ENCODE measurements around the gene HYAL3.
"Not testable (repeated sequence)": the region's sequence is repeated elsewhere in the genome, so short reads cannot be mapped to it uniquely, and the experiment has no call there.

The HYAL3 gene

DNA sequence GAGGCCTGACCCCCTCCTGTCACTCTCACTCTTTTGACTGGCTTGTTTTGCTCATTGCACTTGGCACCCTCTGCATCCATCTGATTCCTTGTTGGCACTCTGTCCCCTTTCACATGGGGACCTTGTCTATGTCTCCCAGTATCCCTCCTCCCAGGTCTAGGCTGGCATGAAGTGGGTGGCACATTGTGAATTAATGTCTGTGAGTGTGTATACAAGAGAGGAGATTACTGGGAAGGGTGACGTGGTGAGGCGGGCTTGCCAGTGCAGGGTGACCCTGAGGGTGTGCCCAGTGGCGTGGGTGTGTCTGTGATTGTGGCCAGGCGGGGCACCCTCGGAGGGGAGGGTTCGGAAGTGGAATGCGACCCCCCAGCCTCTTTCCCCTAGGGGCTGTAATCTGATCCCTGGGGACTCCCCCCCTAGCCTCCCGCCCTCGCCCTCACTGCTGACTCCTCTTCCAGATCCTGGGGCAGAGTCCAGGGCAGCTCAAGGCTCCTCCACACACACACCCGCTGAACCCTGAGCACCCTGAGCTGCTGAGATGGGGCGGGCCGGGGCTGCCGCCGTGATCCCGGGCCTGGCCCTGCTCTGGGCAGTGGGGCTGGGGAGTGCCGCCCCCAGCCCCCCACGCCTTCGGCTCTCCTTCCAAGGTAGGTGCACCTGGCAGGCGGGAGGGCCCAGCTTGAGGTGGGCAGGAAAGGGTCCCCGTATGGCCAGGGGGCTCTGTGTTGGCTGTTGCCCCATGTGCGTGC is 30.3 kb downstream of the HYAL3 start, which contains the start of gene SEMA3B:
Gene SEMA3B, plus strand, starts transcription at position 445 of the 749 bp plus-strand sequence. Its CDS starts 94 bp downstream, at position 539.
- no peak for DNase-seq

DNA sequence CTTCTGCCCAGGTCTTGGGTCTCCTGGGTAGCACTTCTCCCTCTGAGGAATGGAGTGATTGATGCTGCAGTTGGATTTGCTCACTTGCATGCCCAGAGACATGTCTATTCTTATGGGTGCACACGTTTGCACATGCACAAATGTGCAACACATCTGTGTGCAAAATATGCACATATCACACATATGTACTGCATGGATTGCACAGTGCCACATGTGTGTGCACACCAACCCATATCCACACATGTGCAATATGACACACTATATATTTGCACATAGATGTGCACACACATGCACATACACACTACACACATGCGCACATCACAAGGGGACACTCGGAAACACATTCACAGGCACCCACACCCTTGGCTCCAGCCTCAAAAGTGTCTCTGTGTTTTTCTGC is 30.9 kb downstream of the HYAL3 start:
- DNase-seq: no peak

DNA sequence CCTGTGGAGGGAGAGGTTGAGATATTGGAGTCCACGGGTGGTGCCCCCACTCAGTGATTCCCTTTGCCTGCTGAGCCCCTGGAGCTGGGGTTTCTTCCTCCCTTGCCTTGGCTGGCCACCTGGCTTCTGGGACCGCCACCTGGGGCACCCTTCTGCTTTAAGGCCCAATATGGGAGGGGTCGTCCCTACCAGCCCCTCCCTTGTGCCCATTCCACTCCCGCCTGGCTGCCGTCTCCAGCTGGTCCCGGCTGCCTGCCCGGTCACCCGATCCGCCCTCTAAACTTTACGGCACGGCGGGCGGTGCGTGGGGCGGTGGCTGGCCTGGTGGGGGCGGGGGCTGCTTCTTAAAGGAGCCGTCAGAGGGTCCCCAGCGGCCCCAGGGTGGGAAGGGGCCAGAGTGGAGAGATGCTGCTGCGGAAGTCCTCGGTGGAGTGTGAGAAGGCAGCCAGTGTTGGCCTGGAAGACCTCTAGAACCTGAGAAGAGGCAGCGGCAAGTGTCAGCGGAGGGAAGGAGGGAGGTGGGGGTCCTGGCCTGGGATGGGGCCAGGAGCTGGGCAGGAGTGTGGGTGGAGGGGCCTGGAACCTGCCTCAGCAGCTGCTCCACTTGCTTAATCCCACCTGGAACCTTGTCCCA is 31.8 kb downstream of the HYAL3 start:
- no peak for DNase-seq

DNA sequence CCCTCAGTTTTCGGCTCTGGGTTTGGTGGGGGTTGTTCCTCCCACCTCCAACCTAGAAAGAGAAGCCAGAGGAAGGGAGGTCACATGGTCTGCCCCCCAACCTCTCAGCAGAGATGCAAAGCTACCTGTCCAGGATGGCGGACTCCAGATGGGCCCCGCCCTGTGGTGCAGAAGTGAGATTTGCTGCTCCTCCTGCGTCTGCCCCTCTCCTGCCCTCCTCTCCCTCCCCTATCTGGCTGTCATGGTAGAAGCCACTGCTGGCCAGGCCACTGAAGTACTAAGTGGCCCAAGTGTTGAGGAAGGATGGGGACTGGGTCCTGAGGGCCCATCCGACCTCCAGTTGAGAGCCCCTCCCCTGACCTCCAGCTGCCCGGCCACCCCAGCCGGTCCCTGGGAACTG is 32.4 kb downstream of the HYAL3 start:
- no peak for DNase-seq

DNA sequence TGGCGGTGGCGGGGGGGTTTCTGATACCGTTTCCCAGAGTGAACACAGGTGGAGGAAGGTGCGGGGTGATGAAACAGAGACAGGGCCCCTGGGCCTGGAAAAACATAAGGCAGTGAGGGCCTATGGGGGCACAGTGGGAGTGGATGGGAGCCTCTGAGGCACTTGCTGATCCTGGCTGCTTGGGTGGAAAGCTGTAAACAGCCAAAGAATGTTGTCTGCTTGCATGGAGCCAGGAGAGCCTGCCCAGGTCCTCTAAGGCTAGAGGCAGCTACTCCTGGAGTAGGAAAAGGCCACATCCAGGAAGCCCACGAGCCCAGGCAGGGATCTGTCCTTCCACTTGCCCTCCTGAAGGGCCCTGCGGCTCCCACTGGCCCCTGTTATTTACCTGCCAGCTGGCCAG is 33.2 kb downstream of the HYAL3 start:
- DNase-seq: no peak

DNA sequence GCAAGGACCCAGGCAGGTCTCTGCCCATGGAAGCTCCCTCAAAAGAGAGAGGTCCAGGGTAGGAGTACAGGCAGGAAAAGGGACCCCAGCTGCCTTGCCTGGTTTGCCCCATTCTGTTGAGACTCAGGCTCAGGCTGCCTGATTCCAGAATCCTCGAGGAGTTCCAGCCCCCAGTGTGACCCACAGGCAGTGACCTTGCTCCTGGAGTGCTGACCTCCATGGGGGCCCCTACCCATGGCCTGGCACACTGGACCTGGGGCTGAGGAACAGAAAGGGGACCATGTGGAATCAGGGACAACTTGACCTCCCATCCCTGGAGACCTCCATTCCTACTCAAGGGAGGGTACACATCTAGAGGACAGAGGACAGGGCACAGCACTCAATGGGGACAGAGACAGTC is 33.6 kb downstream of the HYAL3 start:
- no peak for DNase-seq

DNA sequence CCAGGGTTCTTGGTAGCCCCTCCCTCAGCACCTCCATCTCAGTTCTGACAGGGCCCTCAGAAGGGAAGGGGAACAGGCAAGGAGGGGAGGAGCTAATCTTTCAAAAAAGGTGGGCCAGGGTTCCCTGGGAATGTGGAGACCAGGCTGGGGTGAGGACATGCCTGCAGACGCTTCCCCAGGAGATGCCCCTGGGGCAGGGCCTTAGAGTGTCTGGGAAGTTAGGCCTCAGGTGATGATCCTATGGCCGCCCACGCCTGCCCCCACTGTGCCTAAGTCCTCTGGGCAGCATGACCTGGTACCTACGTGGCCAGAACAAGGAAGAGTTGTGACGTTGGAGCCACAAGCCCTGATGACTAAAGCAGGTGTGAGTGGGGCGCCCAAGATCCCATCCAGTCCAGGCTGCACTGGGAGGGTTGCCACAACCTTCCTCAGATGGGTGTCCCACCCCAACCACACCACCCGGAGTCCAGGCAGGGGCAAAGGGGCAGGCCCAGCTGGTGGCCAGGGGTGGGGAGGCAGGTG is 34.2 kb downstream of the HYAL3 start:
- no peak for DNase-seq

DNA sequence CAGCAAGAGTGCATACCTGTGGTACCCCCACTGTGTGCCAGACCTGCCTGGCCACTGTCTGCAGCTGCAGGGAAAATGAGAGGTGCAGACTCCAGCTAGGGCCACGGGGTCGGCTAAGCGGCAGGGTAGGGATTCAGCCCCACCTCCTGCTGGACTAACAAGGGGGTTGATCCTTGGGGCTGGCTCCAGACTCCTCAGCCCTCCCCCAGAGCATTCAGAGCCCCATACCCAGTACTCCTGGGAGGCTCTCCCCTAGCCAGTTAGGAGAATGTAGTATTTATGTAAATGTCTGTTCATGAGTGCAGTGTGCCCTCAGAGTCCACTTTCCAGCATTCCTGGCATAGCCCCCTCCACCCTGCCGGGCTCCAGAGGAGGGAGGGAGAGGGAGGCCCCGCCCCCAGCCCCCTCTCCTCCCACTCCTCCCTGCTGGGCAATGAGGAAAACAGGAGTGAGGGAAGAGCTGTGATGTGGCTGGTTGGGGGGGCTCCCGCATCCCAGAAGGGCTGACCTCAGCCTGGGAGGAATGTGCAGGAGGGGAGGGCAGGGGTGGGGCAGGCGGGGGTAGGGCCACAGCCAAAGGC is 34.7 kb downstream of the HYAL3 start:
- no peak for DNase-seq

DNA sequence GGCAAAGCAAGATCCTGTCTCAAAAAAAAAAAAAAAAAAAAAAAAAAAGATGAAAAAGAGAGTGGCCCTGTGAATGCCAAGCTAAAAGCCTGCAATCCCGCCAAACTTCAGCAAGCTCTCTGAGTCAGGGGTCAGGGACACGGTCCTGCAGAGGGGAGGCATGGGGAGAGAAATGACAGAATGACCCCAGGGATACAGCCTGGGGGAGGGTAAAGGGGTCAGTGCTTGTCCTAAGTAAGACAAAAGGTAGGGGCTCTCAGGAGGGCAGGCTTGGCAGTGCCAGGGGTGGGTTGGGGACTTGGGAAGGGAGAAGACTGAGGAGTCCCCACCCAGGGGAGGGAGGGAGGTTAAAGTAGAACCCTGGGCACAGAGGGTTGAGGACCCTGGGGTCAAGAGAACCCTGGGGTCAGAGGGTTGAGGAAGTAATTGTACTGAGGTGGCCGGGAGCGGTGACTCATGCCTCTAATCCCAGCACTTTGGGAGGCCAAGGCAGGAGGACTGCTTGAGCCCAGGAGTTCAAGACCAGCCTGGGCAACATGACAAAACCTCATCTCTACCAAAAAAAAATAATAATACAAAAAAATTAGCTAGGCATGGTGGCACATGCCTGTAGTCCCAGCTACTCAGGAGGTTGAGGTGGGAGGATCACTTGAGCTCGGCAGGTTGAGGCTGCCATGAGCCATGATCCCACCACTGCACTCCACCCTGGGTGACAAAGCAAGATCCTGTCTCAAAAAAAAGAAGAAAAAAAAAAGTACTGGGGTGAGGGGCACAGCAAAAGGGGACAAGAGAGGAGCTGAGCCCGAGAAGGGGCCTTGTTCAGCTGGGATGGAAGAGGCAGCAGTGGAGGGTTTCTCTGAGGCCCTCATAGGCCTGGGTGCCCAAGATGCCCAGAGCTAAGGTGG is 35.5 kb downstream of the HYAL3 start:
- no peak for DNase-seq

DNA sequence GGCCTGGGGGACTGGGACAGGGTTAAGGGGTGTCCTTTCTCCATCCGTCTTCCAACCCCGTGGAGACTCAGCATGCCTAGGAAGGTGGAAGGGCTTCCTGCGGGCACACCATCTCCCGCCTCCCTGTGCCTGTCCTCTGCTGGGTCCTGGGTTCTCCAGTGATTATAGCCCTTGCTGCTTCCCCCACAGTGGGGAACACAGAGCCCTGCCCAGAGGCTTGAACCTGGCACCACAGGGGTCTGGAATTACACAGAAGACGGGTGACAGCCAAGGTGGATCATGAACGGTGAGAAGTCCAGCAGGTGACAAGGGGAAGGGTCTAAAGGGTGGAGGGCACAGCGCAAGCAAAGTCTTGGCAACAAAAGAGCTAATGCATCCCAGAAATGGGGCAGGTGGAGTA is 36.4 kb downstream of the HYAL3 start:
- DNase-seq: no peak

DNA sequence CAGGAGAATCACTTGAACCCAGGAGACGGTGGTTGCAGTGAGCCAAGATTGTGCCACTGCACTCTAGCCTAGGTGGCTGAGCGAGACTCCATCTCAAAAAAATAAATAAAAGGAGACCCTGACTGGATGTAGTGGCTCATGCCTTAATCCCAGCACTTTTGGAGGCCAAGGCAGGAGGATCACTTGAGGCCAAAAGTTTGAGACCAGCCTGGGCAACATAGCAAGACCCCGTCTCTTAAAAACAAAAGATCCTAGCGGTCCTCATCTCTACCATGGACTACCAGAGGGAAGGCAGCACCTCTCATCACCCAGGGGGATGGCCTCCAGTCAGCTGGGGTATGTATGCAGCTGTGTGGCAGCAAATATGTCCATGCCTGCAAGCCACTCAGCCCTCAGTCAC is 37.0 kb downstream of the HYAL3 start:
- DNase-seq: not testable (repeated sequence)

DNA sequence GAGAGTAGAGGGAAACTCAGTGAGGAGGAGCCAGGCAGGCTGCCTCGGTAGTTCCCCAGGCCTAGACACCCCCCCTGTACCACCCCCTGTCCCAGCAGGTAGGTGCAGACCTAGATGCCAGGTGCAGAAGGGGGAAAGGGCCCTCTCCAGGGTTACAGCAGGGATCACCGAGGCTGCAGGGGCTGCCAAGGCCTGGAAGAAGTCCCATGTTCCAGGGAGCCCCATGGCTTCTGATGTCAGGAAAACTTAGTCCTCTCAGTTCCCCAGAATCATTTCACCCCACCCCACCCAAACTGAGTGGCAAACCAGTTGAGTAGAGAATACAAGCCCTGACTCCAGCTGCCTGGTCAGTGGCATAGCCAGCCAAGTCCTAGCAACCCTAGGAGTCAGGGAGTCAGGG is 37.7 kb downstream of the HYAL3 start:
- no peak for DNase-seq

DNA sequence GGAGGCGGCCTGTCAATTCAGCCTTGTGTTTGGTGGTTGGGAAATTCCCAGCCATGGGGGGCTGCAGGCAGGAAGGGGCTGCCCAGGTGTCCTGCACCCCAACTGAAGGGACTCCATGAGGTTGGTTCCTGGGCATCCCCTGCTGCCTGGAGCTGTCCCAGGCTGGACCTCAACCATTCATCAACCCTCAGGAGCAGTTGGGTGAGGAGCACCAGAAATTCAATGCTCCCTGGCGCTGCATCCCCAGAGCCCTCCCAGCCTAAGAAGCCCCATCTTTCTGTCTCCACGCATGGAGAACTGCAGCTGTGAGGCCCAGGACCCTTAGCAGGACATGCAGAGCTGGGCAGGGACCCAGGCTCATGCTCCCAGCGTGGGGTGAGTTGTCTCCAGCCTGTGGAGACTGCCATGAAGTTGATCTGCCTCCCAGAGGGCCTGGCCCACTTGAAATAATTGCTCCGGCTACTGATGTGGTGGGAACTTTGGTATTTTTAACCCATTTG is 38.2 kb downstream of the HYAL3 start:
- no peak for DNase-seq

DNA sequence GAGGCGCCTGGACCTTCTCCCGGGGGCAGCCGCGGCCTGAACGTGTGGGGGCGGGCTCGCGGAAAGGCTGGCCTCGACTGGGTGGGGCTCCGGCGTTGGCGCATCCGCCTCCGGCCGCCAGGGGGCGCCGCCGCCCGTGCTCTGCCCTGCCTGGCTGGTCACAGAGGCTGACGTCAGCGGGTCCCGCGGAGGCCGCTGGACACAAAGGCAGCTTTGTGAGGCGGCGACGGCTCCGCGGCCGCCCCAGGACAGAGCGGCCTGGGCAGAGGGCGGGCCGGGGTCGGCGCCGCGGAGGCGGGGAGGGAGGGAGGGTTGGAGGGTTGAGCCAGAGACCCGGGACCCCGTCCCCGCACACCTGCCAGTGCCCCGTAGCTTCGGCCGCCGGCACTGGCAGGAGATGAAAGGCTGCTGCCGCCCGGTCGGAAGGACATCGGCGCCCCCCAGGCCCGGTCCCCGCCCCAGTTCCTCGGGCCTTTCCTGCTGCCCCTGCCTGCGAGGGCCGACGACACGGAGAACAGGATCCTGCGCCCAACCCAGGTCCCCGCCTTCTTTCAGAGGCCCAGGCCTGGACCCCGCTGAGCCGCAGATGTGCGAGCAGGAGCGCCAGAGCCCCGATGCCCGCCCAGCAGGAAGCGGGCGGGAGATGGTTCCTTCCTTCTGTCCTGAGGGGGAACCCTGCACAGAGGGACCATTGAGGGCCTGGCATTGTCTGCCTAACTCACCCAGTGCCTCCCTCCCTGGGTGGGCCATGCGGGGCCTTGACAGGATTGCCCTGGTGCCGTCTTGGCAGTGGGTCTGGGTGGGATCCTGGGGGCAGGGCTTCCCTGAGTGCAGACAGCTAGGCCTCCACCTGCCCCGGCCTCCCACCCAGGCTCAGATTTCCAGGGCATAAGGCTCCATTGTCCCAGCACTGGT is 38.9 kb downstream of the HYAL3 start:
- DNase-seq: no peak

DNA sequence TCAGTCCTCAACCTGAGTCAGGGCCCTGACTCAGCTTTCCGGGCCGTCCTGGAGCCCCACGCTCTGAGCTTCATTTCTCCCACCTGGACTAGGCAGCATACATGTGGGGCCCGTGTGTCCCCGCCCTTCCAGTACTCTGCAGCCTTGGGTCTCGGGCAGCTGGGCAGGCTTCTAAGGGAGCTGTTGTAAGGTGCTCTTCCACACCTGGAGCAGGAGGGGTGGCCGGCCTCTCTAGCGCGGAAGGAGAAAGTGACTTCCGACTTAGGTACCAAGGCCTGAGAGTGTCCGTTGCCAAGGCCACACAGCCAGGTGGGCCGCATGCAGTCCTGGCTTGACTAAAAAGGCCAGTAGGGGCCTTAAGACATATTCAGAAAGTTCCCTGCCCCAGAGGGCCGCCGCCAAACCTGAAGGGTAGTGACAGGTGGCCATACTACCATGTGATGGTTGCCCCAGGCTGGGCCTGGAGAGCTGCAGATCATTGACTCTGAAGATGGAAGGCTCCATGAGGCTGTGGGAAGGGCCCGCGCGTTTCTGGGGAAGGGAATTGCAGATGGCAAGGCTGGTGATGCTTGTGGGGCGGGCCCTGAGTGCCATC is 39.7 kb downstream of the HYAL3 start:
- DNase-seq: no peak

DNA sequence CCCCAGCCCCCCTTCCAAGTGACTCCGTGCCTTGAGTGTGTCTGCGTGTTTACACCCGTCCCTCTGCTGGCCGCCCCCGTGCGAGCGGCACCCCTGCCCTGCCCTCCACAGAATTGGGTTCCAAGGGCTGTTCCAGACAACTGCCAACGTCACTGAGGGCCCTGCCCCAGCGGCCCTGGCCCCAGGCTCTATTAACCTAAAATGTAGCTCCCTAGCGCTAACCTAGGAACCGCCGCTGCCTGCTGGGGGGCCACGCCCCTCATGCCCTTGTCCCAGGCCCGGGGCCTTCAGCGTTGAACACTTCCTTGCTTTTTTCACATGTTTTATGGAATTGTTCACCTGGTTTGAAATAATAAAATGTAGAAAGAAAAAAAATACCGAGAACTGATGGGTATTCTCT is 40.2 kb downstream of the HYAL3 start:
- no peak for DNase-seq

DNA sequence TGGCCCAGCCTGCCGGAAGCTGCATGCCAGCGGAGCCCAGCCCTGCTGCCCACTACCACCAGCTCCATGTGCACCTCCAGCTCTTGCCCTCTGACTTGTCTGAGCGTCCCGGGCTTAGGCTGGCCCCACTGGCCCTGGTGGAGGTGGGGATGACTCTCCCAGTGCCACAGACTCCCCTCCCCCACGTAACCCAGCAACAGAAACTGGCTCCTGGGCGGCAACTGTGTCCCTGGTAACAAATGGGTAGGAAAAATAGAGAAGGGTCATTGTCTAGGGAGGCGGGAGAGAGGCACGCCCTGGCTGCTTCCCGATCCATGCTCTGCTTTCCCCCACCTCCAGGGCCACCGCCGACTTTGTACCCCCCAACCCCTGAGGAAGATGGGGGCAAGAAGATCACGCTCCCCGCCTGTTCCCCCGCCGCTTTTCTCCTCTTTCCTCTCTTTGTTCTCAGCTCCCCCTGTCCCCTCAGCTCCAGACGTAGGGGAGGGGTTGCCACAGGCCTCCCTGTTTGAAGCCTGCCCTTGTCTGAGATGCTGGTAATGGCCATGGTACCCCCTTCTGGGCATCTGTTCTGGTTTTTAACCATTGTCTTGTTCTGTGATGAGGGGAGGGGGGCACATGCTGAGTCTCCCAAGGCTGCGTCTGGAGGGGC is 41.0 kb downstream of the HYAL3 start:
- DNase-seq: no peak

DNA sequence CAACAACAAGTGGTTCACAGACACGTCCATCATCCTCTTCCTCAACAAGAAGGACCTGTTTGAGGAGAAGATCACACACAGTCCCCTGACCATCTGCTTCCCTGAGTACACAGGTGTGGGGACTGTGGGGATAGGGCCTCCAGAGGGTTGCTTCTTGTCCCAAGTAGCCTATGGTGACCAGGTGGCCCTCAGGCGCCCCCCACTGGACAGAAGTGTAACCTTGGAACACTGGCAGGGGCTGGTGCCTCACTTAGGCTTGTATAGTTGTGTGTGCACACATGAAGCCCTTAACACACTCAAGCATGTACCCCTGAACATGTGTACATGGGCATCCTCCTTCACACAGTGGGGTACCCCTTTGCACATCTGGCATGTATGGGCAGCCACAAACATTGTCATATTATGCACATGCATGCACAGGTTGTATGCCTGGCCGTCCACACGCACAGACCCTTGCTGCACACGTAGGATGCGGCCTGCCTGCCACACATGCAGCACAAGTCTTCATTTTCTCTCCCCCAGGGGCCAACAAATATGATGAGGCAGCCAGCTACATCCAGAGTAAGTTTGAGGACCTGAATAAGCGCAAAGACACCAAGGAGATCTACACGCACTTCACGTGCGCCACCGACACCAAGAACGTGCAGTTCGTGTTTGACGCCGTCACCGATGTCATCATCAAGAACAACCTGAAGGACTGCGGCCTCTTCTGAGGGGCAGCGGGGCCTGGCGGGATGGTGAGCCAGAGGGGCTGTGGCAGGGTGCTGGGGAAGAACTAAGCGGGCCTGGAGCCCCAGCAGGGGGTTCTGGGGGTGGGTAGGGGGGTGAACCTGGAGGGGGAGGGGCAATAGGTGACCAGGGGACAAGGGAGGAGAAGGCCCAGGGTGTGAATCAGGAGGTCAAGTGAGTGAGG is 42.0 kb downstream of the HYAL3 start:
- DNase-seq: no peak

DNA sequence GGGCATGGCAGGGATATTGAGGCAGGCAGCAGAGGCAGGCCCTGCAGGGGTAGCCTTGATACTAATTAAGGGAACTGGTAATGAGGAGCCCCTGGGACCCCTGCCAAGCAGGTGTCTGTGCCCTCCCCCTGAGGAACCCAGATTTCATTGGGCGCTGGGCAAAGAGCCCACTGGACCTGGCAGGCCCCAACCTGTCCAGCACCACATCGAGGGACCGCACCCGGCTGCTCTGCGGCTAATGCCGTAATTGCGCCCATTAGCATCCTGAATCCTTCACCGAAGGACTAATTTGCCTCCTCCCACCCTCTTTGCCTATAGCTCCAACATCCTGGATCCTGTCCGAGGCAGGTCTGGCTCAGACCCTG is 44.0 kb downstream of the HYAL3 start:
- DNase-seq: no peak

All from NCI-H187 treated with DMSO at 0.1 percent for 48 hours (cell line).